Endothelial cell of umbilical vein (primary cell): ENCODE measurements around the gene JUND. TPM values are rescaled to one million over a fixed set of nuclear protein-coding genes. Genes with fewer than 3 reads are reported as not detected.

Source experiments
- BruUV-seq: library from RNA; stranded (reverse); fragments of 400-500 nt; replicated peaks from 2 replicates; lab custom pipeline; 2021; lab: Mats Ljungman, UMichigan
- CTCF ChIA-PET: fragments of 300-600, 350-600 bp; sonication (Branson Sonifier 250); formaldehyde crosslinking; loops from one replicate; lab custom pipeline; 2021; ENCODE audit warnings: antibody characterized with exemption, inconsistent platforms; lab: Charles Lee
- POLR2A ChIA-PET: fragments of 300-600, 350-600 bp; sonication (Branson Sonifier 250); formaldehyde crosslinking; loops from one replicate; lab custom pipeline; 2021; ENCODE audit warnings: antibody characterized with exemption, inconsistent platforms; lab: Charles Lee
- DNase-seq: peaks from one replicate; pipeline ENCODE4 v3.0.0-alpha.2; 2011; ENCODE audit warnings: low read depth, low spot score
- FAIRE-seq: peaks from 2 replicates; lab custom pipeline; 2011; peaks lifted over from hg19 to GRCh38; lab: Jason Lieb, UNC
- H2AFZ ChIP-seq: 2 replicates; pipeline ENCODE4 v1.6.0; 2012; ENCODE audit warnings: low read depth, low read length, control low read depth, inconsistent platforms
- H3K27ac ChIP-seq: 2 replicates; pipeline ENCODE4 v1.5.1; 2011; ENCODE audit warnings: low read depth, mild to moderate bottlenecking, control low read depth, low read length, moderate library complexity; ENCODE audit not compliant: insufficient read depth
- H3K27me3 ChIP-seq, 2 experiments: 2 replicates each; pipeline versions ENCODE4 v1.6.0 to v1.6.1; 2011; ENCODE audit warnings: low read length in 2 of 2, mixed read lengths in 1 of 2; ENCODE audit not compliant: control insufficient read depth in 2 of 2, insufficient read depth in 2 of 2
- H3K36me3 ChIP-seq, 2 experiments: 2 replicates in 1 of 2; 3 replicates in 1 of 2; pipeline ENCODE4 v1.5.1; 2011; ENCODE audit warnings: low read length in 2 of 2, mild to moderate bottlenecking in 1 of 2, moderate library complexity in 1 of 2; ENCODE audit not compliant: control insufficient read depth in 2 of 2, insufficient read depth in 2 of 2; ENCODE audit errors: extremely low read depth in 1 of 2
- H3K4me1 ChIP-seq: 3 replicates; pipeline ENCODE4 v1.5.1; 2011; ENCODE audit warnings: mild to moderate bottlenecking, low read length; ENCODE audit not compliant: control insufficient read depth, insufficient read depth; ENCODE audit errors: extremely low read depth
- H3K4me2 ChIP-seq: 2 replicates; pipeline ENCODE4 v1.6.1; 2011; ENCODE audit warnings: low read length, control low read depth, mixed read lengths; ENCODE audit not compliant: insufficient read depth
- H3K4me3 ChIP-seq, 3 experiments: fragments of 200-600 bp in 1 of 3; sonication (generic), shearing (Covaris generic) in 1 of 3; replicated peaks in 1 of 3; 2 replicates each; pipeline ENCODE4 v1.5.1; 2011 to 2016; ENCODE audit warnings: control low read depth in 3 of 3, low read length in 3 of 3, mild to moderate bottlenecking in 2 of 3, inconsistent platforms in 1 of 3, low read depth in 1 of 3, moderate library complexity in 1 of 3; ENCODE audit not compliant: insufficient read depth in 1 of 3
- H3K79me2 ChIP-seq: 2 replicates; pipeline ENCODE4 v1.6.0; 2012; ENCODE audit warnings: low read length, inconsistent platforms; ENCODE audit not compliant: control insufficient read depth, insufficient read depth
- H3K9ac ChIP-seq: replicated peaks from 2 replicates; pipeline ENCODE3; 2011; ENCODE audit warnings: low read length, control low read depth; ENCODE audit not compliant: insufficient read depth; ENCODE audit errors: extremely low read depth
- H3K9me1 ChIP-seq: replicated peaks from 3 replicates; pipeline ENCODE4 v1.6.0; 2011; ENCODE audit warnings: mild to moderate bottlenecking, low read length; ENCODE audit not compliant: control insufficient read depth, insufficient read depth; ENCODE audit errors: extremely low read depth
- H3K9me3 ChIP-seq: replicated peaks from 2 replicates; pipeline ENCODE4 v1.5.1; 2012; ENCODE audit warnings: low read length, inconsistent platforms; ENCODE audit not compliant: control insufficient read depth, insufficient read depth
- H4K20me1 ChIP-seq: replicated peaks from 2 replicates; pipeline ENCODE3; 2011; ENCODE audit warnings: mild to moderate bottlenecking, low read length; ENCODE audit not compliant: control insufficient read depth, insufficient read depth; ENCODE audit errors: extremely low read depth
- EZH2 ChIP-seq: IDR thresholded peaks from 2 replicates; pipeline ENCODE4 v1.6.1; 2012; ENCODE audit warnings: borderline replicate concordance, low read depth, mild to moderate bottlenecking, moderate library complexity, low read length, inconsistent platforms; ENCODE audit not compliant: severe bottlenecking
- FOS ChIP-seq: IDR thresholded peaks from 2 replicates; pipeline ENCODE4 v1.6.1; 2011; ENCODE audit warnings: mild to moderate bottlenecking, low read length, moderate library complexity, borderline replicate concordance; ENCODE audit not compliant: insufficient read depth
- GATA2 ChIP-seq: IDR thresholded peaks from 2 replicates; pipeline ENCODE4 v1.7.0; 2011; ENCODE audit warnings: low read depth, mild to moderate bottlenecking, moderate library complexity, mixed read lengths, low read length; ENCODE audit not compliant: insufficient read length, insufficient read depth
- JUN ChIP-seq: IDR thresholded peaks from 2 replicates; pipeline ENCODE4 v1.6.1; 2011; ENCODE audit warnings: borderline replicate concordance, low read depth; ENCODE audit not compliant: insufficient read length, insufficient read depth
- MYC ChIP-seq: IDR thresholded peaks from one replicate; pipeline ENCODE4 v1.6.1; 2011; ENCODE audit warnings: mild to moderate bottlenecking, low read depth, low read length
- POLR2A ChIP-seq: IDR thresholded peaks from 2 replicates; pipeline ENCODE4 v1.6.1; 2012; ENCODE audit warnings: low read depth, mild to moderate bottlenecking, control low read depth, low read length
- POLR2AphosphoS5 ChIP-seq: IDR thresholded peaks from 2 replicates; pipeline ENCODE4 v1.6.1; 2012; ENCODE audit warnings: low read depth, mild to moderate bottlenecking, control low read depth, low read length, moderate library complexity; ENCODE audit not compliant: insufficient read depth
- dilution Hi-C: fragments of 300-500 bp; cut with MboI; formaldehyde crosslinking; loops from one replicate; pipeline ENCODE4 v1.15.0; 2019; ENCODE audit warnings: low sequenced_read_pairs; ENCODE audit not compliant: extremely low pct_ligation_motif_present
- intact Hi-C: fragments of 100-400 bp; cut with micrococcal nuclease; formaldehyde crosslinking; loops from one replicate; pipeline ENCODE4 v1.10.0; 2022
- polyA plus RNA-seq, 4 experiments: library from polyadenylated mRNA; depleted of rRNA in 3 of 4; stranded (reverse) in 3 of 4; unstranded in 1 of 4; fragments of >200 nt; gene quantifications; 2 replicates each; pipeline versions ENCODE4 v1.2.1 to v1.2.3, GENCODE V29; 2011 to 2012; ENCODE audit warnings: missing spikeins in 1 of 4
- total RNA-seq: library from RNA; stranded (reverse); gene quantifications from 2 replicates; pipeline ENCODE4 v1.2.3, GENCODE V29; 2021
- TF ChIP-seq, protein P1 (sequence below), 2 donors: IDR thresholded peaks; 1 replicate in 1 of 2; 2 replicates in 1 of 2; pipeline ENCODE4 v1.5.1; 2011; ENCODE audit warnings: low read length in 2 of 2, mild to moderate bottlenecking in 2 of 2, moderate library complexity in 2 of 2, control low read depth in 1 of 2, inconsistent platforms in 1 of 2, low read depth in 1 of 2; ENCODE audit not compliant: insufficient read depth in 1 of 2; ENCODE audit errors: extremely low read depth in 1 of 2
- TF ChIP-seq, protein P2 (sequence below): IDR thresholded peaks from 2 replicates; pipeline ENCODE4 v1.6.1; 2011; ENCODE audit not compliant: insufficient read depth, insufficient read length

Gene JUND
- total and polyA plus RNA-seq, 2 donors (not counting 3 experiments of a cell fraction or from before 2014, with no cell fraction given) = 91.4 to 130 TPM

DNA sequence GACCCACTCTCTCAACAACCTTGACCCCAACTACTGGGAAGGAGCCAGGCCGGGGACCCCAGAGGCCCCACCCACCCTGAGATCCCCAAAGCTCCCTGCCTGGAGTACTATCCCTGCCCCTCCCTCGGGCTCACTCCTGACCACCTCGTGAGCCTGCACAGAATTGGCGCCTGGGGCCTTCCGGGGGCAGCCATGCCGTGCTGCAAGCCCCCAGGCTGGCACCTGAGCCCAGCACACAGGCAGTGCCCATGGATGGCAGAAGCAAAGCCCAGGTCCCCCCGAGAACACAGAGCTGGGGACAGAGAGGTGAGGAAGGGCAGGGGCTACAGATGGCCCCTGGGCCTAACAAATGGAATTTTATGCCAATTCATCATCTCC, 27.5 kb upstream of the JUND start:
- H3K9ac ChIP-seq = no peak overlapping the region
- no TSS peak for BruUV-seq
- FAIRE-seq = no peak
- H3K27me3 ChIP-seq = no peaks in the 10 kb centered on the region
- no peak overlapping the region for H3K4me3 ChIP-seq
- dilution Hi-C loops (no loop called here), intact Hi-C loops (no loop called here)
- peaks cover 0 to 15% of the 10 kb centered on the region in 2 experiments for H3K36me3 ChIP-seq
- H3K79me2 ChIP-seq = no peaks in the 10 kb centered on the region
- ChIA-PET POLR2A (interaction anchor here (0.6 kb wide), 1 partner anchor 25 kb away, joined by 4 read pairs; no protein-coding TSS in a partner anchor), CTCF (interaction anchor here (1.8 to 1.9 kb wide), 2 partner anchors 19 to 29 kb away, joined by 6 to 11 read pairs; no protein-coding TSS in a partner anchor)
- no peak overlapping the region for H3K4me2 ChIP-seq
- H3K27ac ChIP-seq = no peak overlapping the region
- TF ChIP-seq GATA2 (no peak), FOS (no peak), EZH2 (no peak), POLR2A (no peak), MYC (no peak), POLR2AphosphoS5 (no peak), JUN (no peak)
- TF ChIP-seq, protein P1, sequence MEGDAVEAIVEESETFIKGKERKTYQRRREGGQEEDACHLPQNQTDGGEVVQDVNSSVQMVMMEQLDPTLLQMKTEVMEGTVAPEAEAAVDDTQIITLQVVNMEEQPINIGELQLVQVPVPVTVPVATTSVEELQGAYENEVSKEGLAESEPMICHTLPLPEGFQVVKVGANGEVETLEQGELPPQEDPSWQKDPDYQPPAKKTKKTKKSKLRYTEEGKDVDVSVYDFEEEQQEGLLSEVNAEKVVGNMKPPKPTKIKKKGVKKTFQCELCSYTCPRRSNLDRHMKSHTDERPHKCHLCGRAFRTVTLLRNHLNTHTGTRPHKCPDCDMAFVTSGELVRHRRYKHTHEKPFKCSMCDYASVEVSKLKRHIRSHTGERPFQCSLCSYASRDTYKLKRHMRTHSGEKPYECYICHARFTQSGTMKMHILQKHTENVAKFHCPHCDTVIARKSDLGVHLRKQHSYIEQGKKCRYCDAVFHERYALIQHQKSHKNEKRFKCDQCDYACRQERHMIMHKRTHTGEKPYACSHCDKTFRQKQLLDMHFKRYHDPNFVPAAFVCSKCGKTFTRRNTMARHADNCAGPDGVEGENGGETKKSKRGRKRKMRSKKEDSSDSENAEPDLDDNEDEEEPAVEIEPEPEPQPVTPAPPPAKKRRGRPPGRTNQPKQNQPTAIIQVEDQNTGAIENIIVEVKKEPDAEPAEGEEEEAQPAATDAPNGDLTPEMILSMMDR (IDR thresholded peaks at IDR 0.05; ENCODE audit: extremely low read depth in 1 of 2, insufficient read depth in 1 of 2, low read depth in 1 of 2, low read length in 2 of 2) = no peak
- TF ChIP-seq, protein P2, sequence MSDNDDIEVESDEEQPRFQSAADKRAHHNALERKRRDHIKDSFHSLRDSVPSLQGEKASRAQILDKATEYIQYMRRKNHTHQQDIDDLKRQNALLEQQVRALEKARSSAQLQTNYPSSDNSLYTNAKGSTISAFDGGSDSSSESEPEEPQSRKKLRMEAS = no peak
- H3K9me1 ChIP-seq = no peaks in the 10 kb centered on the region
- H4K20me1 ChIP-seq = no peaks in the 10 kb centered on the region
- H2AFZ ChIP-seq = no peak overlapping the region
- peaks cover 13% of the 10 kb centered on the region for H3K4me1 ChIP-seq
- no peaks in the 10 kb centered on the region for H3K9me3 ChIP-seq
- no peak for DNase-seq
